LHCN-M2 (cell line): ENCODE measurements around the gene ZDHHC21. TPM values are rescaled to one million over a fixed set of nuclear protein-coding genes. Genes with fewer than 3 reads are reported as not detected.
A peak's percentile ranks its signal among the peaks of the same experiment; 100 is the strongest.
"Not testable (repeated sequence)": the region's sequence is repeated elsewhere in the genome, so short reads cannot be mapped to it uniquely, and the experiment has no call there.

Experiments
- DNase-seq: peaks from one replicate; pipeline ENCODE4 v3.0.0-alpha.2; 2012; ENCODE audit warnings: low read depth
- total RNA-seq: library from RNA; depleted of rRNA; stranded (reverse); fragments of >200 nt; gene quantifications from 2 replicates; pipeline ENCODE4 v1.2.3, GENCODE V29; 2014

ZDHHC21 gene
- total RNA-seq, 1 experiment from 2014 or later = 4.2 TPM

DNA sequence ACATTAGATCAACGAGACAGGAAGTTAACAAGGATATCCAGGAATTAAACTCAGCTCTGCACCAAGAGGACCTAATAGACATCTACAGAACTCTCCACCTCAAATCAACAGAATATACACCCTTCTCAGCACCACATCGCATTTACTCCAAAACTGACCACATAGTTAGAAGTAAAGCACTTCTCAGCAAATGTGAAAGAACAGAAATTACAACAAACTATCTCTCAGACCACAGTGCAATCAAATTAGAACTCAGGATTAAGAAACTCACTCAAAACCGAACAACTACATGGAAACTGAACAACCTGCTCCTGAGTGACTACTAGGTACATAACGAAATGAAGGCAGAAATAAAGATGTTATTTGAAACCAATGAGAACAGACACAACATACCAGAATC lies 10.6 kb downstream of the ZDHHC21 start:
- DNase-seq = not testable (repeated sequence)

DNA sequence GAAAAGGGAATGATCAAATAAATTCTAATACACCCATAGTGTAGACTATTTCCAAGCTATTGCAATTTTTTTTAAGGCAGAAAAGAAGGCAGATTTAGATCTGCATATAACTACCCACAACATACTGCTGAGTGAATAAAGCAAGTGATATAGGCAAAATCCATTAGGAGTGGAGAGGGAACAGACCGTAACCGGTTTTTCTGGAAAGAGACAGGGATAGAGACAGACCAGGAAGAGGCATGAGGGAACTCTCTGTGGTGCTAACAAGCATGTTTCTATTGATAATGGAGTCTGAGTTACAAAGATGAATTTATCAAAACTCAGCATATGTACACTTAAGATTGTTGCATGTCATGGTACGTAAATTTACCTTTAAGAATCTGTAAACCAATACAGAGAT lies 14.5 kb downstream of the ZDHHC21 start:
- DNase-seq = no peak

DNA sequence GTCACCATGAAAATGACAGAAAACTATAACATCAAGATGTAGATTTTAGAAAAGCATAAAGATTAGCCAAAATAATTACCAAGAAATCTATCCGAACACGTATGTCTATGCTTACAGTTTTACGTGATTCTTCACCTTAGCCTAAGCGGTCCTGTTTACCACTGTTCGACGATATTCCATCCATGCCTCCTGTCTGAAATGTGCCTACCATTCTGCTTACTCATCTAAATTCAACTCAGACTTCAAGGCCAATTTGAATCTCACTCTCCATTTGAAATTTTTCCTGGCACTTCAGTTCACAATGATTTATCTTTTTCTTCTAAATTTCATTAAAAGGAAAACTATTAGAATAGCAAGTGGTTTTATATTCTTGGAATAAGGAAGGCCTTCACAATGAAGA lies 15.4 kb downstream of the ZDHHC21 start:
- no peak for DNase-seq

DNA sequence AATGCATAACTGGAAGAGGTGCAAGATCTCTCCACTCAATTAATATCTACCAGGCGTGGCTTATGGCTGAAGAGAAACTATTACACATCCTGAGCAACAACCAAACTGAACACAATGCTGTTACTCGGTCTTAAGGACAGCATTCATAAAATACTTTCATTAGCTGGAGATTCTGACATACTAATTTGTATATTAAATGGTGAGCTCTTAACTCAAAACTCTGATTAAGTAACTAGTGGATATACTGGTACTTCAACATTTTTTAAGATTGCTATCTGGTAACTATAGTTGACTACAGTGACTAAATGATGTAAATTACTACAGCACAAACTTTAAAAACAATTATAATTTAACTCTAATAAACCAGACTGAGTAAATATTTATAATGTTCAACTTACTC lies 15.8 kb downstream of the ZDHHC21 start:
- DNase-seq = no peak

DNA sequence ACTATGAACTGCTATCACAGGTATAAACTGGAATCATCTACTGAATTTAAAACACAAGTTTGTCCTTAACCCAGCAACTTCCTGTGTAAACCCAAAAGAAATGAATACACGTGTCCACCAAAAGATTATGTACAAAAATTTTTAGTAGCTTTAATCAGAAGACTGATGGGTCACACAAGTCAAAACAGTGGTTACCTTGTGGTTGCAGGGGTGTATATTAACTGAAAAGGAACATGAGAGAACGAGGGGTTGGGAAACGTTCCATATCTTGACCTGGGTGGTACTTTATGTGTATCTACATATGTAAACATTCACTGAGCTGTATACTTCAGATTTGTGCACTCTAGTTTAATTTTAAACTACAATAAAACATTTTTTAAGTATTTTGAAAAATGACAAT lies 18.6 kb downstream of the ZDHHC21 start:
- no peak for DNase-seq

DNA sequence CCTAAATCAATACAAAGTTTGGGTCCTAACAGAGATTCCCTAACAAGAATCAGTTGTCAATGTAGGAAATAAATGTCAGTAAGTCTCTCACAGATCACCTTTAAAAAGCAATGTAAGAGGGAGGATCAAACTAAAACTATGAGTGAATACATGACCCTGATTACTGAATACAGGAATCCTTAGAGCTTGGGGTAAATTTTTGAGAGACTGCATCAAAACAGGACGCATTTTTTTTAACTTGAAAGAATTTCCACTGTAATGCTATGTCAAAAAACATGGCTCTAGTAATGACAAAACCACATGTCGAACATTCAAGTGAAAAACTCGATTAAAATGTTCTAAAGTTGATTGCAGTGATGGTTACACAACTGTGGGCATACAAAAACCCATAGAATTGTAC lies 21.9 kb downstream of the ZDHHC21 start:
- DNase-seq = no peak

DNA sequence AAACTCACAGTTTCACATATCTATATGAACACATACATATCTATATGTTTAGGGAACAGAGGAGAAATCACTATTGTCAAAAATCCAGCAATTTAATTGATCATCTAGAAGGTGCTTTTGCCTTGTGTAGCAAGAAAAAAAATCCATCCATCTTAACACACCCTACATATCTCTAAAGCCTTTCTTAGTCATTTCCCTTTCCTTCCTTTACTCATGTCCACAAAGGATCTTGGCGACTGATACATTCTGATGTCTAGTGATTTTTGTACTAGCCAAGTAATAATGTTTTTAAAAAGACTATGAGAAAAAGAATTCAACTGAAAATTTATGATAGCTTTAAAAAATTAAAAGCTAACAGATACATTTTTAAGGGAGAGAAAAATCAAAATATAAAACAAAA lies 22.5 kb downstream of the ZDHHC21 start:
- peak; percentile 9 for DNase-seq

DNA sequence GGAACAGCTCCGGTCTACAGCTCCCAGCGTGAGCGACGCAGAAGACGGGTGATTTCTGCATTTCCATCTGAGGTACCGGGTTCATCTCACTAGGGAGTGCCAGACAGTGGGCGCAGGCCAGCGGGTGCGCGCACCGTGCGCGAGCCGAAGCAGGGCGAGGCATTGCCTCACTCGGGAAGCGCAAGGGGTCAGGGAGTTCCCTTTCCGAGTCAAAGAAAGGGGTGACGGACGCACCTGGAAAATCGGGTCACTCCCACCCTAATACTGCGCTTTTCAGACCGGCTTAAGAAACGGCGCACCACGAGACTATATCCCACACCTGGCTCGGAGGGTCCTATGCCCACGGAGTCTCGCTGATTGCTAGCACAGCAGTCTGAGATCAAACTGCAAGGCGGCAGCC lies 29.2 kb downstream of the ZDHHC21 start:
- not testable (repeated sequence) for DNase-seq

DNA sequence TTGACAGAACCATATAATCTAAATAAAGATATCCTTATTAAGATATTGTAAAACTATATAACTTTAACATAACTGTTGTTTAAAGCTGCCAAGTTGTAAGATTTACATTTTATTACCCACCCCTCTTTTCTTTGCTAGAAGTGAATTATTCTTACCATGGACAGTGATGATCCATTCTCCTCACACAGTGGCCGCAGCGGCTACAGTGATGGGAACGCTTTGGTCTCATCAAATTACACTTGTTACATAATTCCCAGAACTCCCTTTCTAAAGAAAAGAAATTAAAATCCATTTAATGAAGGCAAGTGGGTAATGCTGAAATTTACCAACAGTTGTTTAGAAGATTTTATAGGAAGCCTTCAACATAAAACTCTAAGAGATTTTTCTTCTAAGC lies 31.2 kb downstream of the ZDHHC21 start:
- no peak for DNase-seq

DNA sequence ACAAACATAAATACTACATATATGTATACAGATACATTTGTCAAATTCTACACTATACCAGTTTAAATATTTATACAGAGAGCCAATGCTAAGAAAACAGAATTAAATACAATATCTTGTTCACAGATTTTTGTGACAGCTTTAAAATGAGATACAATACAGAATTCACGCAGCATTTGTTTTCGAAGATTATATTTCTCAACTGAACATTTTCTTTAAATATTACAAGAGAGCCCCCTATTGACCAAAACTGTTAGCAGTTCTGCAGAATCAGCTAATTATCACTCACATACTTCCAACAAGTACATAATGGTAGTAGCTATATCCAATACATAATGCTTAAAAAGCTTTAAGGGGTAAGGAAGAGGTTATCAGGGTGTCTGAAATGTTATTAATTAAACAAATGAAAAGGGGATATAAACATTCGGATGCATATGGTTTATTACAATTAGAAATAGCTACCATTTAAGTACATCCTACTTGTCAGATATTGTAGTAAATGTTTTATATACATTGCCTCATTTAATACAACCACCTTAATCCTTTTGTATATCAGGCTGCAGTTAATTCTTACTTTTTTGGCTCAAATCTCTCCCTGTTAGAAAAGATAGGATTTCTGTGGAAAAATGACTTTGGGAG lies 31.7 kb downstream of the ZDHHC21 start:
- peak; percentile 17 for DNase-seq

DNA sequence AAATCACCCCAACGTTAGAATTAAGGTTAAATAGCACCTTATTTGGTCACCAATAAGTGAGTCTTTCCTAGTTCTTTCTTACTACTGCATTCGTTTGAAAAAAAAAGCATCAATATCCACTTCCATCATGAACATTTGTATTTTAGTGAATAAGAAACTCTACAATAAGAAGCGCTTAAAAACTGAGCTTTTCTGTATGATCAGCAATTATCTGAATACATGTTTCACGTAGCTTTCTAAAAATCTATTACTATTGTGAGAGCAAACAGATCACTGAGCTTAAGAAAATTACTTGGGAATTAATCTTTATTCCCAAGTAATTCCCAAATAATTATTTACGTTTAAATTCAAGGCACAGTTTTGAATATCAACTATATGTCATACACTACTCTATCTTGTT lies 32.5 kb downstream of the ZDHHC21 start:
- no peak for DNase-seq

DNA sequence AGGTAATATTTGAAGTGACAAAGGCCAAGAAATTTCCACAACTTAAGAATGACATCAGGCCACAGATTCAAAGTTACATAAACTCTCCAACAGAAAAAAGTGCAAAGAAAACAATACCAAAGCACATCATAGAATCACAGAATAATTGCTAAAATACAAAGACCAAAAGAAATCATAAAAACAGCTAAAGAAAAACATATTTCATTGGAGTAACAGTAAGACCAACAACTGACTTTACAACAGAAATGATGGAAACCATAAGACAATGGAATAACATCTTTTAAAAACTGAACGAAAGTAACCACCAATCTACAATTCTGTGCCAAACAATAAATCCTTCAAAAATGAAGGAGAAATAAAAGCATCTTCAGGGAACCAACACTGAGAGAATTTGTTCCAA lies 38.3 kb downstream of the ZDHHC21 start:
- peak; percentile 7 for DNase-seq

DNA sequence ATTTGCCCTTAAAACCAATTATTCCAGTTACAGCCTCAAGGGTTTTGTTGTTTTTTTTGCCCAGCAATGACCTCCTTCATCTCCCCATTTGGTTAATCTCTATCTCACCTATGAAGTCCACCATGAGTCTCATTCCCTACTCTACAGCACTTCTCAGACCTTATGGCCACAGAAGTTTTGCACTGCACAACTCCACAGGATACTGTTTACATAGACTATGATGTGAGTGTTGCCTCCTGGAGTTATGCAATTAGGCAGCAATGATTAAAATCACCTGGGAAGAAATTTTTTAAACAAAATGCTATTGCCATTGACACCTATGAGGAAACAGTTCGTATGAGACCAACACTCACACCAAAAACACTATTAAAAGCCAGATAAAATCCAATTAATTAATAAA lies 39.7 kb downstream of the ZDHHC21 start:
- no peak for DNase-seq

DNA sequence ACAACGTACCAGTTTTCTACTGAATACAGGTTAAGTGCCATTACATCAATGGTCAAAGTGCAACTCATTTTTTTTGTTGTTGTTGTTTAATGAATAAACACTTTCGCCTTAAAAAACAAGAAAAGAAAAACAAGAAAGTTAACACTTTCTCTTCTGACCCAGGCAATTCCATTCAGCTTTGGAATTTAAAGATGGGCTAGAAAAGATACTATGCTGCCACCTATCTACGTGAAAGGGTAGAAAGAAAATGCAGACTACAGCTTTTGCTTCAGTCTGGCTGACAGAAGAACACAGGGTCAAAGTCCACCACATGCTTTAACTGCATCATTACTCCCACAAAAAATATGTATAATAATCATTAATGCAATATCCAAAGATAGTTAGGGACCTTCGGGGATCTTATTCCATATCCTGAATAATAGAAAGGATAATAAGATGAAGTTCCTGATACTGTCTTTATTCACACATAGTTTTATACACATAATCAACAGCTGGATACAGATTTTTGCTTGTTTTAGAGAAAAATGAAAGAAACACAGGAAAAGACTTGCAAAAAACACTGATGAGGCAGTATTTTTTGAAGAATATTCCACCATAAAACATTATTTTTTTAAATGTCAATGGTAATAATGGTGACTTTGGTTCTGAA lies 40.4 kb downstream of the ZDHHC21 start:
- DNase-seq = peak; percentile 14

DNA sequence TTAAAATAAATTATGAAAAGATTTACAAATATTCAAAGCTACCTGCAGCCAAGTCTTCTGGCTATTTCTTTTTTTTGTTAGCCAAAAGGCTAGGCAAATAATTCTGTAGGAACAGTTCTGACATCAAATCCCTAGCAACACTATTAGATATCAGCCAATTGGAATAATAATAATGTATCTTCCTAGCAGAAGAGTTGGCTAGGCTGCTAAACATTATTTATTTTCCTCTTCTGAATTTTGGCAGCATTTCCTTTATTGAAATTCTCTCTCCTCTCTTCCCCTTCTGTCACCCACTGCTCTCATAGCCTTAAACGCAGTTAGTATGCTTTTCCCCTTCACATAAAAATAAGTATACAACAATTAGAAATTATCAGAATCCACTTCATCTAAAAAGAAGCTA lies 42.6 kb downstream of the ZDHHC21 start:
- DNase-seq = no peak

DNA sequence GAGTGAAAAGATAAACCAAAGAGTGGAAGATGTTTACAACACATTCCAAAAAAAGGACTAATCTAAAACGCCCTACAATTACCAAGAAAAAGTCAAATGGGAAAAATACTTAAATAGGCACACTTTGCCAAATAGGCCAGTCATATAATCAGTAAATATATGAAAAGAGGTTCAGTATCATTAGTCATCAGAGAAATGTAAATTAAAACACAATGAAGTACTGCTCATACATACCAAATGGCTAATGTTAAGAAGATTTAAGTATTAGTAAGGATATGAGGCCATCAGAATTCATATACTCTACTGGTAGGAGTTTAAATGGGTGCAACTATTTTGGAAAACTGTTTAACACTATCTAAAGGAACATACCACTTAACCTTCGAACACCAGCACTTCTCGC lies 47.6 kb downstream of the ZDHHC21 start:
- no peak for DNase-seq

DNA sequence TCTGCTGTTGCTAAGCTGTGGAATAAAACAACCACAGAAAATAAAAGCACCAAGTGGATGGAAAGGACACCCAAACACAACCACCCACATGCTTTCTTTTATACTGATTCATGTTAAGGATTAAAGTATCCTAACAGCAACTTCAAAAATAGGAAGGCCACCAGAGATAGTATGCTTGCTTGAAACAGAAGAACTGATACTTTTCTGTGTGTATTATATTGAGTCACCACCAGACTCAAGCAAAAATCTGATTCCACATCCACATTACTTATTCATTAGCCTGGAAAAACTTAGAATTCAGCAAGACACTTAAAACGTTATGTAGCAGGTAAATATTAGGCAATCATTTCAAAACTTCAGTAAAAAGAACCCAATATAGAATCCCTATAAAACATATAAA lies 52.3 kb downstream of the ZDHHC21 start:
- DNase-seq = no peak

DNA sequence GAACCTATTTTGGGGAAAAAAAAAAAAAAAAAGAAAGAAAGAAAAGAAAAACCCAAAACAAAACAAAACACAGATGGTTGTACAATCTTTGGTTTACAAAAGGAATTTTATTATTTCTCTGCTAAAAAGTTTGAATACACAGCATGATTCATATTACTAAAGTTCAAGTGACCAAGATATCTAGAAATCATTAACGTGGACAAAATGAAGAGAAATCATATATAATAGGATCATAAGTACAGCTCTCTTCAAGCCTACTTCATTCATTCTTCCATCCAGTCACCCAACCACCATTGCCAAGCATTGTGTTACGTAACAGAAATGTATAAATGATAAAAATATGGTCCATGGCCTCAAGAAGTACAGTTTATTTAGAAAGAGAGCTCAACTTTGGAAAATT lies 52.9 kb downstream of the ZDHHC21 start:
- no peak for DNase-seq

DNA sequence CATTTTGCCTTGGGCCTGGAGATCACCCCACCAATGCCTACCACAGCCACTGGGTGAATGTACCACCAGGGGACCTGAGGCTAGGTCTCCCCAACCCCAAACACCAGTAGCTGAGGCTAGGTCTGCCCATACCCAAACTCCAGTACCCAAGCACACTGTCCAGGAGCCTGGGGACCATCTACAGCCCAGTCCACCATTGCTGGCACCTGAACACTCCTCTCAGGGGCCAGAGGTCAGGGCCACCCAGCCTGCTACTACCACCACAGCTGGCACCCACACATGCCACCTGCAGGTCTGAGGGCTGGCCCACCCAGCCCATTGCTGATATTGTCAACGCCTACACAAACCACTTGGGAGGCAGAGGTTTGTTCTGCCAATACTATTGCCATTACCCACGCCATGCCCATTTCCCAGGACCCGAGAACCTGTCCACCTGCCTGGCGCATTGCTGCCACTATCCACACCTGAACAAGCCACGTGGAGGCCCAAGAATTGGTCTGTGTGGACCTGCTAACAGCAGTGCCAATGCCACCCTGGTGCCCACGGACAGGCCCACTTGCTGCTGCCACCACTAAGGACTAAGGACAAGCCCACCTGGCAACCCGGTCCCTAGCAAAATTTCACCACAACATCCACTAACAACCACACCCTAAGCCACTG lies 59.2 kb downstream of the ZDHHC21 start:
- DNase-seq = no peak

DNA sequence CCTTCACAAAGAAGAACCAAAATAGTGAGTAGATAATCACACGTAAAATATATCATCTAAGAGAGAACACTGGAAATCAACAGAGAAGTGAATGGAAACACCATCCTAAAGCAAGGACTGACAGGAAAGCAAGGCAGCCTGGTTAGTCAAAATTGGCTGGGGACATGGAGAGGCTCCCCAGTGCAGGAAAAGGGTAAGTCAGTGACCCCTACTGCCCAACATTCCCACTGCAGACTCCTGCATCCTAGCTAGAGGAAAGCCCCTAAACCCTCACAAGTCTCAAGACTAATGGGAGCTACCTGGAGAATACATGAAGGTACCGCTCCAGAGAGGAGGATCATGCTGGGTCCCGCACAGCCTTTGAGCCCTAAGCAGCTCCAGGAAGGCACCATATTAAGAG lies 60.1 kb downstream of the ZDHHC21 start:
- DNase-seq = no peak

DNA sequence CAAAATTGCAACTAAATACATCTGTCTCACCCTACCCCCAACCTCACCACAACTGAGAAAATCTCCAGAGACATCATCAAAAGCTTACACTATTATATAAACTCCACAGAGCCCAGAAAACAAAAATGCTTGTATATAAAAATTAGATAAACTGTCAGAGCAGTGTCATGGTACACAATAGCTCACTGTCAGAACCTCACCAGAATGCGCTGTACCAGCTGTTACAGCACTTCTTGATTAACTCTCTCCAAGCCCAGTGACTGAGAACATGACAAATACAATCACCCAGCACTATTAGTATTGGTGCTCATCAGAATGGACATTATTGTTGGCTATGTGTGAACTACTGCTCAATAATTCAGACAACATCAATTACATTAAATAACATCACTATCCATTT lies 65.7 kb downstream of the ZDHHC21 start:
- peak; percentile 5 for DNase-seq

DNA sequence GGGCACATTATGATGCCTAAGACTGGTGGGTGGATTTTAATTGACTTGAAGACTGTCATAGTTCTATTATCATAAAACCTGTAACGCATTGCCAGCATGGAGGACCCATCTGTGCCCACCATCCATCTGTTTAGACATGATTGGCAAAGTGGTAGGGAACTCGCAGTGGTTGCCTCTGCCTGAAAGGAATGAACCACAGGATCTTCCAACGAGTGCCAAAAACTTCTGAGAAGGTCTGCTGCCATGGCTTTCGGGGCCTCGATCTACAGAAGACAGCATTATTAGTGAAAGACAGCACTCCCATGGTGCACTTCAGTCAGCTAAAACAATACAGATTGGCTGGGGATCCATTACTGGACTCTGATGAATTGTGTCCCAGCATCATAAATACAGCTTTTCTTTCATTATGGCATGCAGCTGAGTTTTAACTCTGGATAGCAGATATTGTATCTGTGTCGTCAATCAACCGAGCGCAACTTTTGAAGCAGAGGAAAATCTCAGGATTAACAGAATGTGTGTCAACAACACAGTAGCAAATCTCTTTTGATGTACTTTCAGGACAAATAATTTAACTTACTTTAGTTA lies 74.3 kb downstream of the ZDHHC21 start:
- DNase-seq = no peak
